ENCODE data around the gene NSF.
"Not testable (repeated sequence)": the region's sequence is repeated elsewhere in the genome, so short reads cannot be mapped to it uniquely, and the experiment has no call there.

NSF gene

GRCh38 chr17:46628753-46629436 lies 38.4 kb downstream of the NSF start:
- not testable (repeated sequence) for H3K27ac ChIP-seq

DNA sequence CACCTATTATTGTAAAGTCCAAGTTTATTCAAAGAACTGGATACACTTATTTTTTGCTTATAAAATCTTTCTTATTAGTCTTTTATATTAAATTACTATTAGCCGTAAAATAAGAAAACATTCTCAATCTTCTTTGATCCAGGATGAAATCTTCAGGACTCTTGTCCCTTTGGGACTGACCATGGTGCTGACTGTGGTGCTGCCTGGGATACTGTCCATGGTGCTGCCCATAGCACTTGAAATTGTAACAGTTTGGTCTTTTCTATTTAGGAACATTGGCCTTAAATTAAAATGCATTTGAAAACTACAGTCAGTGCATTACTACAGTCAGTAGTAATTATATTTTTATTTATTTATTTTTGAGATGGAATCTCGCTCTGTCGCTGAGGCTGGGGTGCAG lies 41.7 kb downstream of the NSF start:
- H3K27ac ChIP-seq: not testable (repeated sequence)

DNA sequence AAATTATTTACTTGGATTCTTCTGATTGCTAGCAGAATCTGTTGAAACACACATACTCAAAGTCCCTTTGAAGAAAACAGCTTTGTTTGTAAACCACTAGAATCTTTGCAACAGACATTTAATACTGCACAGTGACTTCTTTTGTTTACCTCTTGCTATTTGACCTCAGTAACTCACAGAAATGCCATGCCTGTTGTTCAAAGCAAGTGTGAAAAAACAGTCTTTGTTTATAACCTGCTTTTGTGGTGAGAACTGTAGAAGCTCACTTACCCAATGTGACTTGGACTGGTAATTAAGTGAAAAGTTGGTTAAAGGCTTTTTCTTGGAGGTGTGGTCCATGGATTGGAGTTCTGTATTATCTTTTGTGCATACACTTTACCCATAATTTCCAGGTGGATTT lies 44.4 kb downstream of the NSF start:
- H3K27ac ChIP-seq: not testable (repeated sequence)

DNA sequence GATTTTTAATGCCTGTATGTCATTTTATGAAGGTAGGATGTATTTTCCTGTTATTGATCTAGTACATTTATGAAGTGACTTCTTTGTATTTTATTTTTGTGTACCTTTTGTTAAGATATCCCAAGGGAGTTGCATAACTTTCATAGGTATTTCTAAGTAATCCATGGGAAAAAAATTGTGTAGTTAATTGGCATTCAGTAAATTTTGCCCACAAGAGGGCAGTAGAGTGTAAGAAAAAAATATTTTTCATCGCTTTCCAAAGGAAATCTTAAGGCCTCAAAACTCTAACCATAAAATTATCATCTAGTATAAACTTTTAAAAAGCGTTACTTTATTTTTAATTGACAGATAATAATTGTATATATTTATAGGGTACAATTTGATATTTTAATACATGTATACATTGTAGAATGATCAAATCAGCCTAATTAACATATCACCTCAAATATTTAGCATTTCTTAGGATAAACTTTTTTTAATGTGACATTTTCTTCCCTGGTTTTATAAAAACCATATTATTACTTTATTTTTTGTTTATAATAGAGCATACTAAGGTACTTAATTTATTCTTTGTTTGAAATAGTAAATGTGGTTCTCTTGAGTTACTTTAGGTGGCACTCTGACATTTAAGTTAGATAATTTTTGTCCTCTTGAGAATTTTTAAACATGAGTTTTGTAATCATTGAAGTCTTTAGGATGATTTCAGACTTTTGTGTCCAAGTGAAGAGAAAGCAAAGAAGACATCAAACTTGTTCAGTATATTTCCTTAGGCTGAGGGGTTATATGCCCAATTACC lies 51.6 kb downstream of the NSF start:
- not testable (repeated sequence) for H3K27ac ChIP-seq

- H3K27ac ChIP-seq: not testable (repeated sequence)
These were observed 56.8 kb downstream of the NSF start for GRCh38 chr17:46647251-46647650.

GRCh38 chr17:46647688-46648278 lies 57.3 kb downstream of the NSF start:
- not testable (repeated sequence) for H3K27ac ChIP-seq

DNA sequence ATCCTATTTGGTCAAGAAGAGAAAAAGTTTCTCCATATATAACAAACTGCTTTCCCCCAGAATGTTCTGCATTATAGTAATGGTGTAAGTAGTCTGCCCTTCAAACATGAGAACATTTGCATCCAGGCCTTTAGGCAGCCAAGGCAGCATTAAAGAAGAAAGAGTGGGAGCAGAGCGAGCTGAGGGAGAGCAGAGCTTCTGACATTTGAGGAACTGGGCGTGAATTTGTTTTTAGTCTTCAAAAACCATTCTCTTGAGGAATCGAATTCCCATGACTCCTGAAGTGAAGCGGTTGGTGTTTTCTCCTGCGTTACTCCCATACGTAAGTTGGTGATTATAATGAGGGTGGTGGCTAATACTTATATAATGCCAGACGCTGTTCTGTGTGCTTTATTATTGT lies 58.8 kb downstream of the NSF start:
- not testable (repeated sequence) for H3K27ac ChIP-seq

- not testable (repeated sequence) for H3K27ac ChIP-seq
These were observed 61.7 kb downstream of the NSF start for GRCh38 chr17:46652024-46652643.

DNA sequence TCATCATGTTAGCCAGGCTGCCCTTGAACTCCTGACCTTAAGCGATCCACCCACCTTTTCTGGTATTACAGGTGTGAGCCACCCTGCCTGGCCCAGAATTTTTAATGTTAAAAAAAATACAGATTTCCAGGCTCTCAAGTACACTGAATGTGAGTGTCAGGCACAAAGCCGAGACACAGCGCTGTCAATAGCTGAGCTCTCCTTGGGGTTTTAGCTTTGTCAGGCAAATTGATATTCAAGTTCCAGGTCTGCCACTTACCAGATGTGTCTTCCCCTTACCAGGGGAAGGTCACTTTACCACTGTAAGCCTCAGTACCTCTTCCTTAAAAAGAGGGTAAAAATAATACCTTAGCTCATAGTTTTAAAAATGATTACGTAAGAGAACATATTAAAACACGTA lies 67.8 kb downstream of the NSF start:
- not testable (repeated sequence) for H3K27ac ChIP-seq

DNA sequence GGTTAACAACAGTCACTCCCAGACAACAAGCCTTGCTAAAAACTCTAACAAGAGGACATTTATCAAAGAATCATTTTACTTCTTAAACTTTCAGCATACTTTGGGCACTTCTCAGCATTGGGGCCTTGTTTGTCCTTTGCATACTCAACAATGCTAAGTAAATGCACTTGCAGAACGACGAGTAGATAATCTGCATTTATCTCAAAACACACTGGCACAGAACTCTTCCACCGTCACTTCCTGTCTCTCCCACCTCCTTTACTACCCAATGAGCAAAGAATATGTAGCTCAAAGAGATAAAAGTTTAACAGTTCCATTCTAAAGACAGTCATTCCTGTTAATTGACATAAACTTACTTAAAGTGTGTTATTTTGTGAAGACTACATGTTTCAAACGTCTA lies 69.2 kb downstream of the NSF start:
- H3K27ac ChIP-seq: not testable (repeated sequence)

- H3K27ac ChIP-seq: not testable (repeated sequence)
These were observed 72.7 kb downstream of the NSF start for GRCh38 chr17:46663123-46663522.

GRCh38 chr17:46663552-46663951 lies 73.1 kb downstream of the NSF start:
- H3K27ac ChIP-seq: not testable (repeated sequence)

- H3K27ac ChIP-seq: not testable (repeated sequence)
These were observed 75.5 kb downstream of the NSF start for GRCh38 chr17:46665969-46666368.

DNA sequence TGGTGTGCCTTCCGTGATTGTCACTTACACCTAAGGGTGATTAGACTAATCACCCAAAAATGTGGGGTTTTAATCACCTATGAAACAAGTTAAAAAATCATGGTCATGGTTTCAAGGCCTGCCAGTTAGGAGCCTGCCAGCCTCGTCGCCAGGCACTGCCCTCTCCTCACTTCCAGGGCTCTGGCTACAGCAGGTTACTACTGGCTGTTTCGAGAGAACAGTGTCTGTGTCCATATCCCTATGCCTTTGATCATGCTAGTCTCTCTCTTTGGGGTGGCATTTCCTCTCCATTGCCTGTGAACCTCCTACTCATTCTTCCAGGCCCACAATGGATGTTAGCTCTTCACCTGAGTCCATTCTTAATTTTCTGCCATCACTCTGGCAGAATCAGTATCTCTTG lies 80.3 kb downstream of the NSF start:
- H3K27ac ChIP-seq: not testable (repeated sequence)

DNA sequence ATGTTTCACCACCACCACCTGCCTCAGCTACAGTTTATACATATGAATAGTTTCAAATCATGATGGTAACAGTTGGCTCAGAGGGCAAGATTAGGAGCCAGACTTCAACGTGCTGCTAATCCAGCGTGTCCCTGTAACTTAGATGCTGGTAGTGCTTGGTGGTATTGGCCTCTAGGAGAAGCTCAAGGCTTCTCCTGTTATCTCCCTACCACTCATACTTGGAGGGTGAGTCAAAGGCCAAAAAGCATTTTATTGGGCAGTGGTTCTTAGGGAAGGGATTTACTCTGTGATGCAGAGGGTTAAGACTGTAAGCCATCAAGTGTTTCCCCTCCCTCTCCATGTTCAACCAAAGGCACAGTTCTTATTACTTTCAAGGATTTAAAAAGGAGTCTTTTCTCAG lies 82.3 kb downstream of the NSF start:
- not testable (repeated sequence) for H3K27ac ChIP-seq

DNA sequence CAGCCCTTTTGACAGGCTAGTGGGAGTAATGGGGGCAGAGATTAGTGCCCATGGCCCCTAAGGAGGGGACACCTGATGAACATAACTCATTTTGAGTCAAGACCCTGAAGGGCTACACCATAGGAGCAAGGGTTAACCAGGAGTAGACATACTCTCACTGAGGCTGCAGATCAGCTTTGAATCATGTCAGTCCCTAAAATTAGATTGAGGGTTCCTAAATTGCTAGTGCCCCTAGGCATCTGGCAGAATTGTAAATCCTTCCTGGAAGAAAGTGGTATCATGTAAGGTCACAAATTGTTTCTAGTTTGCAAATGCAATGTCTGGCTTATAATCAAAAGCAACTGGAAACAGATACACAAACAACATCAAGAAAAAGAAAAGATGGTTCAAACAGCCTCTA lies 87.3 kb downstream of the NSF start:
- not testable (repeated sequence) for H3K27ac ChIP-seq

- H3K27ac ChIP-seq: not testable (repeated sequence)
These were observed 93.2 kb downstream of the NSF start for GRCh38 chr17:46683653-46684052.

DNA sequence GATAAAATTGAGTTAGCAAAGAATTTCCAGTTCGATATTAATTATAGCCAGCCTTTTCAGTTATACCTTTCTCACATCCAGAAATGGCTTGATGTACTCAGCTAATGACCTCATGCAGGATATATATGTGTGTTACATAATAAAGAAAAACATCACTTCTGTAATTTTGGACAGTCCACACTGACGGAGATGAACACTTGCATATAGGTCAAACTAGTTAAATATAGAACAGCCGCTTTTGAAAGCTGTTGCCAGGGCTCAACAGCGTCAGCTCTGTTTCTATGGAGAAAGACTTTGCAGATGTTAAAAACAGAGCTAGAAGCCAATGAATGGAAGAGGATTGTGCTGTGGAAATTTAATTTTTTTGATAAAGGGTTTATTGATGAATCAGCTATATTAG lies 94.8 kb downstream of the NSF start:
- not testable (repeated sequence) for H3K27ac ChIP-seq

DNA sequence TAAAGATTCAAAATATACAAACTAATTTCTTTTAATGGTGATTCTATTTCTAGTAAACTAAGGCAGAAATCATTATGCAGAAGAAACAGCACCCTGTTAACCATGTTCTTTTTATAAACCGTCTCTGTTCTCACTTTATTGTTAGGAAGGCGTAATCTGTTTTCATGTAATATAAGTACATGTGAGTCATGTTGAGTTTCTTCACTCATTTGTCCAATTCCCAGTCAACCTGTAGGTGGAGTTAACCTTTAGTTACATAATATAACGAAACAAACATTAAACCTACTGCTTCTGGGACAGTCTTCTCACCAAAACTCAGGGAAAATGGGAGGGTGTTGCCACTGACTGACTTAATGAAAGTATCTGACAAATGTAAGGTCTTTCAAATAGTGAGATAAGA lies 101.7 kb downstream of the NSF start:
- not testable (repeated sequence) for H3K27ac ChIP-seq

DNA sequence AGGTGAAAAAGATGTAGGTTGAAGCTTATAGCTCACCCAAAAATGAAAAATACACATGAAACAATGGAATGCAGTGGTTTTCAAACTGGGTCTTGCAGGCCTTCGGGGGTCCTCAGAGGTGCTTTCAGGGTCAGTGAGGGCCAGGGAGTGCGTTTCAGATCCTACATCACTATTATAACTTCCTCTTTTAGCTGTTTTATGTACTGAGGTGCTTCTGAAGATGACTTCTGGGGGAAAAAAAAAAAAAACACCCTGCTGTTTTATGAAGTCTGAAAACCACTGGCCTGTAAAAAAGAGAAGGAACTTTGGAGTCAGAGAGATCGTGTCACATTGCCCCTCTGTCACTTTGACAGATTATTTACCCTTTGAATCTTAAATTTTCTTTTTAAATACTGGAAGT lies 102.8 kb downstream of the NSF start:
- not testable (repeated sequence) for H3K27ac ChIP-seq

DNA sequence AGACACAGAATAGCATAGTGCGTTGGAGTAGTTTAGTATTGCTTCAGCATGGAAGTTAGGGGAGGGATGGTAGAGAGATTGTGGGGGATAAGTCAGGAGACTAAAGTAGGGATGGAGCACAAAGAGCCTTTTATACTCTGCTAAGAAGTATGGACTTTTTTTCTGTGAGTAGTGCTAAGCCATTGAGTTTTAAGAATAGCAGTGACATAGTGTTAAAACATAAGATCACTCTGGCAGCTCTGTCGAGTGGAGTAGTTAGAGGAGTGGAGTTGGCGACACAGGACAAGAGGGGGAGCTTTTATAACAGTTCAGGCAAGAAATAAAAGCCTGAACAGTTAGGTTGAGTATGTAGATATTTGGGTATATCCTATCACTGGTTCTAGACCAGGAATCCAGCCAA lies 106.1 kb downstream of the NSF start:
- H3K27ac ChIP-seq: not testable (repeated sequence)

DNA sequence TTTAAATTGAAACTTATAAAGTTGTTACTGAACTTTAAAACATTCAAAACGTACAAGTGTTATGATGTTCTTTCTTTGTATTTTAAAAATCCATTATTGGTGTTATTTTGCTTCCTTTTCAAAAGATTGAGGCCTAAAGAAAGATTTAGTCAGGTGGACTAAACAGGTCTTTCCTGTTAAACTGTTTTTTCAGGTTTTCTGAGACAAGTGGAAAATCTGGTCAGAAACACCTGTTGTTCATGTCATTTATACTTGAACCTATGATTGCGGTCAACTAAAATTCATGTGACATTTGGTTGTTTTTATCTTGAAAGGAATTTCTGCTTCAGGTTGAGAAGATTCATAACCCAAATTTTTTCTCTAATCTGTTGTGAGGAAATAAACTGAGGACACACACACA lies 108.5 kb downstream of the NSF start:
- H3K27ac ChIP-seq: not testable (repeated sequence)
